ENCODE results near the gene HSPD1. TPM values are rescaled to one million over a fixed set of nuclear protein-coding genes. Genes with fewer than 3 reads are reported as not detected.
A peak's percentile ranks its signal among the peaks of the same experiment; 100 is the strongest.

HSPD1 gene
- total and polyA plus RNA-seq, 9 of the 15 experiments (the other 6 are each of a cell fraction or from before 2014, with no cell fraction given), result 398 to 1,014 (median 622) TPM

GRCh38 chr2:197480165-197481036 lies 19.2 kb downstream of the HSPD1 start:
- intact Hi-C loops (cut with micrococcal nuclease) (no loop called here), in situ Hi-C loops (cut with MboI) (no loop called here)
- BruUV-seq (replicated peaks), result TSS peak; percentile 15
- DNase-seq (ENCODE audit: extremely low read depth in 1 of 4, low spot score in 3 of 4) (no peak), FAIRE-seq (no peak), ATAC-seq (no peak)
- H3K27me3 ChIP-seq (ENCODE audit: control insufficient read depth in 2 of 2, insufficient read depth in 2 of 2, low read length in 2 of 2), result no peaks in the 10 kb centered on the region
- no peak overlapping the region for H3K9ac ChIP-seq (ENCODE audit: insufficient read depth in 1 of 2, low read depth in 2 of 2, low read length in 2 of 2)
- POLR2A ChIA-PET, result interaction anchor here (1.5 kb wide), 1 partner anchor 11 kb away, joined by 5 read pairs; no protein-coding TSS in a partner anchor
- H3K4me1 ChIP-seq (replicated peaks in 1 of 2; ENCODE audit: control insufficient read depth in 2 of 2, insufficient read depth in 2 of 2, low read length in 2 of 2), result peaks cover 4 to 20% of the 10 kb centered on the region in 2 experiments; a peak in 3 of 5 replicates
- TF ChIP-seq SOX6 (IDR thresholded peaks at IDR 0.05), result no peak
- TF ChIP-seq PATZ1 (CRISPR knock-in tag; IDR thresholded peaks at IDR 0.05; ENCODE audit: borderline replicate concordance), result no peak
- no peak for TF ChIP-seq ZFP1 (CRISPR knock-in tag; IDR thresholded peaks at IDR 0.05)
- TF ChIP-seq HINFP (tag; conservative IDR thresholded peaks at IDR 0.05; ENCODE audit: low read depth), result no peak
- no peak for TF ChIP-seq FOXO4 (CRISPR knock-in tag; IDR thresholded peaks at IDR 0.05)
- no peak for TF ChIP-seq NFATC3 (IDR thresholded peaks at IDR 0.05)
- TF ChIP-seq ZSCAN32 (CRISPR knock-in tag; IDR thresholded peaks at IDR 0.05), result no peak
- no peak for TF ChIP-seq GABPB1 (CRISPR knock-in tag; IDR thresholded peaks at IDR 0.05)
- no peak for TF ChIP-seq MIER1 (IDR thresholded peaks at IDR 0.05; ENCODE audit: low read depth)
- TF ChIP-seq E2F3 (CRISPR knock-in tag; IDR thresholded peaks at IDR 0.05), result no peak
- TF ChIP-seq JUND (IDR thresholded peaks at IDR 0.05; ENCODE audit: borderline replicate concordance, low read depth, low read length), result no peak
- no peak for TF ChIP-seq JUND (tag; IDR thresholded peaks at IDR 0.05; ENCODE audit: borderline replicate concordance, low read depth, low read length)
- TF ChIP-seq ZBTB17 (CRISPR knock-in tag; IDR thresholded peaks at IDR 0.05), result no peak
- TF ChIP-seq TCFL5 (CRISPR knock-in tag; conservative IDR thresholded peaks at IDR 0.05), result no peak
- no peak for TF ChIP-seq ETS2 (tag; IDR thresholded peaks at IDR 0.05; ENCODE audit: borderline replicate concordance, poor library complexity, severe bottlenecking)
- WGBS (ENCODE audit: insufficient coverage, low coverage, missing lambda C conversion rate), result 88% methylated on average over 8 of the region's 9 CpGs
- peaks cover 5% of the 10 kb centered on the region; the same call in 2 of the 3 replicates for H3K36me3 ChIP-seq (ENCODE audit: control insufficient read depth, insufficient read depth, low read length)
- no peaks in the 10 kb centered on the region; the same call in 1 of the 2 replicates for H3K9me3 ChIP-seq (replicated peaks; ENCODE audit: control insufficient read depth, insufficient read depth, low read depth, low read length)
- H2AFZ ChIP-seq (ENCODE audit: low read depth, low read length), result no peak overlapping the region
- no peaks in the 10 kb centered on the region for H3K79me2 ChIP-seq (ENCODE audit: control insufficient read depth, insufficient read depth, low read length)
- H3K4me2 ChIP-seq (ENCODE audit: insufficient read depth, low read length), result no peak overlapping the region
- H3K9me1 ChIP-seq (ENCODE audit: control insufficient read depth, insufficient read depth, low read length), result no peaks in the 10 kb centered on the region
- H3K4me3 ChIP-seq, result no peak overlapping the region
- no peaks in the 10 kb centered on the region for H4K20me1 ChIP-seq (replicated peaks; ENCODE audit: control insufficient read depth, insufficient read depth, low read length)
- CTCF ChIA-PET (ENCODE audit: low intra/inter-chr PET ratio), result no interaction called here
- no peak overlapping the region for H3K27ac ChIP-seq (ENCODE audit: extremely low read depth, low read depth, low read length)

Measured in K562 (cell line).